Measurements from ENCODE around the gene GPR155. TPM values are rescaled to one million over a fixed set of nuclear protein-coding genes. Genes with fewer than 3 reads are reported as not detected.

The GPR155 gene
- total RNA-seq, 1 donor from 2014 or later, result 11.0 TPM

DNA sequence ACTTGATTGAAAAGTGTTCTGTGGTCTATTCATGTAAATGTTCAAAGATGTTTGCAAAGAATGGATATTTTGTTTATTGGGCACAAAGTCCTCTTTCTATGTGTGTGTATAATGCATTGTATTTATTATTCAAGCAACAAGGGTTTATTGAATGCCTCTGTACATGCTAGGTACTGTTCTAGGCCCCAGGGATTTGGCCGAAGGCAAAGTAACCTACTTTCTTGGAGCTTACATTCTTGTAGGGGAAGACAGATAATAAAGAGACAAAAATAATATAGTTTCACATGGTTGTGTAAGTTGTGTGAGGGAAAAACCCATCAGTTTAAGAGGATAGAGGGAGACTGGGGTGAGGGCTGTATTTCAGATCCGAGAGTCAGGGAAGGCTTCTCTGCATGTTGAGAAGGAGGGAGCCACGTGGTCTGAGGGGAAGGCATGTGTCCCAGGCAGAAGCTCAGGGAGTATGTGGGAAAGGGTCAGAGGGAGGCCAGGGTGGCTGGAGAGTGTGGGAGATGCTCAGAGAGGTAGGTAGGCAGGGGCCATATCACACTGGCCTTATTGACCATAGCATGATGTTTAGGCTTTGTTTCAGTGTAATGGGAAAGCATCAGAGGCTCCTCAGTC, 40.4 kb upstream of the GPR155 start:
- Histone ChIP-seq H3K79me2 (ENCODE audit: insufficient read depth, low read length) (no peaks in the 10 kb centered on the region), H4K20me1 (ENCODE audit: insufficient read depth, low read length) (no peaks in the 10 kb centered on the region), H2AFZ (ENCODE audit: low read depth, low read length) (no peak overlapping the region), H3K36me3 (ENCODE audit: insufficient read depth, low read length) (no peaks in the 10 kb centered on the region), H3K4me3 (ENCODE audit: insufficient read depth, low read depth, low read length) (no peak overlapping the region), H3K27ac (ENCODE audit: low read depth, low read length) (no peak overlapping the region), H3K4me2 (ENCODE audit: low read length) (no peak overlapping the region), H3K9ac (ENCODE audit: low read length) (no peak overlapping the region), H3K4me1 (ENCODE audit: insufficient read depth, low read length) (no peaks in the 10 kb centered on the region), H3K27me3 (ENCODE audit: insufficient read depth, low read length) (peaks cover 3% of the 10 kb centered on the region), H3K9me3 (ENCODE audit: insufficient read depth, low read depth, low read length) (no peaks in the 10 kb centered on the region)
- Mint-ChIP-seq H3K27me3 (ENCODE audit: low read depth, unreplicated experiment) (no peaks in the 10 kb centered on the region), H3K9me3 (ENCODE audit: unreplicated experiment) (peaks cover 13% of the 10 kb centered on the region), H3K36me3 (ENCODE audit: low read depth, unreplicated experiment) (no peaks in the 10 kb centered on the region), H3K4me3 (ENCODE audit: unreplicated experiment) (no peak overlapping the region), H3K27ac (ENCODE audit: unreplicated experiment) (no peak overlapping the region), H3K4me1 (ENCODE audit: low read depth, unreplicated experiment) (no peaks in the 10 kb centered on the region)
- FAIRE-seq (no peak), DNase-seq (ENCODE audit: low read depth) (no peak)
- TF ChIP-seq CTCF (IDR thresholded peaks at IDR 0.05; ENCODE audit: insufficient read depth, low read depth, low read length), result no peak
- no peak for TF ChIP-seq EZH2 (IDR thresholded peaks at IDR 0.05; ENCODE audit: insufficient read depth, low read length)

GRCh38 chr2:174524527-174524926, 37.7 kb upstream of the GPR155 start:
- Mint-ChIP-seq H3K4me3 (ENCODE audit: unreplicated experiment) (no peak overlapping the region), H3K4me1 (ENCODE audit: low read depth, unreplicated experiment) (no peaks in the 10 kb centered on the region), H3K27ac (ENCODE audit: unreplicated experiment) (no peak overlapping the region), H3K27me3 (ENCODE audit: low read depth, unreplicated experiment) (no peaks in the 10 kb centered on the region), H3K36me3 (ENCODE audit: low read depth, unreplicated experiment) (no peaks in the 10 kb centered on the region), H3K9me3 (ENCODE audit: unreplicated experiment) (peaks cover 13% of the 10 kb centered on the region)
- Histone ChIP-seq H3K27ac (ENCODE audit: low read depth, low read length) (no peak overlapping the region), H4K20me1 (ENCODE audit: insufficient read depth, low read length) (no peaks in the 10 kb centered on the region), H3K4me3 (ENCODE audit: insufficient read depth, low read depth, low read length) (no peak overlapping the region), H3K27me3 (ENCODE audit: insufficient read depth, low read length) (peaks cover 6% of the 10 kb centered on the region), H3K79me2 (ENCODE audit: insufficient read depth, low read length) (no peaks in the 10 kb centered on the region), H3K36me3 (ENCODE audit: insufficient read depth, low read length) (no peaks in the 10 kb centered on the region), H3K4me1 (ENCODE audit: insufficient read depth, low read length) (no peaks in the 10 kb centered on the region), H3K9me3 (ENCODE audit: insufficient read depth, low read depth, low read length) (no peaks in the 10 kb centered on the region), H2AFZ (ENCODE audit: low read depth, low read length) (no peak overlapping the region), H3K4me2 (ENCODE audit: low read length) (no peak overlapping the region), H3K9ac (ENCODE audit: low read length) (no peak overlapping the region)
- TF ChIP-seq CTCF (IDR thresholded peaks at IDR 0.05; ENCODE audit: insufficient read depth, low read depth, low read length) (no peak), EZH2 (IDR thresholded peaks at IDR 0.05; ENCODE audit: insufficient read depth, low read length) (no peak)
- DNase-seq (ENCODE audit: low read depth), result no peak
- FAIRE-seq, result no peak

GRCh38 chr2:174522553-174522952, 35.7 kb upstream of the GPR155 start:
- Histone ChIP-seq H3K36me3 (ENCODE audit: insufficient read depth, low read length) (no peaks in the 10 kb centered on the region), H3K9me3 (ENCODE audit: insufficient read depth, low read depth, low read length) (no peaks in the 10 kb centered on the region), H3K9ac (ENCODE audit: low read length) (no peak overlapping the region), H3K27ac (ENCODE audit: low read depth, low read length) (no peak overlapping the region), H3K4me3 (ENCODE audit: insufficient read depth, low read depth, low read length) (no peak overlapping the region), H2AFZ (ENCODE audit: low read depth, low read length) (no peak overlapping the region), H3K4me1 (ENCODE audit: insufficient read depth, low read length) (no peaks in the 10 kb centered on the region), H3K79me2 (ENCODE audit: insufficient read depth, low read length) (no peaks in the 10 kb centered on the region), H4K20me1 (ENCODE audit: insufficient read depth, low read length) (no peaks in the 10 kb centered on the region), H3K27me3 (ENCODE audit: insufficient read depth, low read length) (peaks cover 6% of the 10 kb centered on the region), H3K4me2 (ENCODE audit: low read length) (no peak overlapping the region)
- no peaks in the 10 kb centered on the region for H3K36me3 Mint-ChIP-seq (ENCODE audit: low read depth, unreplicated experiment)
- FAIRE-seq (no peak), DNase-seq (ENCODE audit: low read depth) (no peak)
- peaks cover 4% of the 10 kb centered on the region for H3K9me3 Mint-ChIP-seq (ENCODE audit: unreplicated experiment)
- no peak for TF ChIP-seq EZH2 (IDR thresholded peaks at IDR 0.05; ENCODE audit: insufficient read depth, low read length)
- TF ChIP-seq CTCF (IDR thresholded peaks at IDR 0.05; ENCODE audit: insufficient read depth, low read depth, low read length), result no peak
- H3K27ac Mint-ChIP-seq (ENCODE audit: unreplicated experiment), result no peak overlapping the region
- no peak overlapping the region for H3K4me3 Mint-ChIP-seq (ENCODE audit: unreplicated experiment)
- no peaks in the 10 kb centered on the region for H3K4me1 Mint-ChIP-seq (ENCODE audit: low read depth, unreplicated experiment)
- no peaks in the 10 kb centered on the region for H3K27me3 Mint-ChIP-seq (ENCODE audit: low read depth, unreplicated experiment)

Data from astrocyte (in vitro differentiated cells and primary cell).